Measurements from ENCODE around the gene NLRC3.

The NLRC3 gene

DNA sequence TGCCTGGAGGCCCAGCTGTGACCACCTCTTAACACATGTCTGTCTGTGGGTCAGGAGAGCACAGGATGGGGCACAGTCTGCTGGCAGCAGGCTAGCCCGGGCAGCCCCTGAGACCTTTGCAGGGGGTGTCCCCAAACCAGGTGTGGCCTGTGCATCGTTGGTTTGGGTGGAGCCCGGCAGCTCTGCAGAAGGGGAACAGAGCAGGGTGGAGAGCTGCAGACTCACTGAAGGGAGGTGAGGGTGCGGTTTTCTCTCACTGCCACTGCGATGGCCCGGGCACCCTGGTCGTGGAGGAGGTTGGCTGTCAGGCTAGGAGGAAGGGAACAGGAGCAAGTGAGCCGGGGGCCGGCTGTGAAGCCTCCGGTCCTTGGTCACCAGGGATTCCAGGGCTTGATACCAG is 28.8 kb downstream of the NLRC3 start:
- DNase-seq (ENCODE audit: low spot score): no peak

DNA sequence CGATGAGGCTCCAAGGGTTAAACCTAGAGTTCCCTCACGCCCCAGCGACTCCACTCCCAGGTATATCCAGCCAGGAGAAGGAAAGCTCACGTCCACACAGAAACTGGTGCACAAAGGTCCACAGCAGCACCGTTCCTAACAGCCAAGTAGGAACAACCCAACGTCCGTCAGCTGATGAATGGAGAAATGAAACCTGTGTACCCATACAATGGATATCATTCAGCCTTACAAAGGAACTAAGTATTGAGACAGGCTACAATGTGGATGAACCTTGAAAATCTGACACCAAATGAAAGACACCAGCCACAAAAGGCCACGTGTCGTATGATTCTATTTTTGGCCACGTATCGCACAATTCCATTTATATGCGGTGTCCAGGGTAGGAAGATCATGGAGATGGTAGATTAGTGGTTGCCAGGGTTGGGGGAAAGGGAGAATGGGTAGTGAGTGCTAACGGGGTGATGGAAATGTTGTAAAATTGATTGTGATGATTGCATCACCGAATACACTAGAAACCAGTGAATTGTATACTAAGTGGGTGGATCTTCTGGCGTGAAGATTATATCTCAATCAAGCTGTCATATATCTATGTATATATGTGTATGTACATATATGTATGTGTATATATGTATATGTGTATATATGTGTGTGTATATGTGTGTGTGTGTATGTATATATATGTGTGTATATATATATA is 30.1 kb downstream of the NLRC3 start:
- DNase-seq (ENCODE audit: low spot score): no peak

DNA sequence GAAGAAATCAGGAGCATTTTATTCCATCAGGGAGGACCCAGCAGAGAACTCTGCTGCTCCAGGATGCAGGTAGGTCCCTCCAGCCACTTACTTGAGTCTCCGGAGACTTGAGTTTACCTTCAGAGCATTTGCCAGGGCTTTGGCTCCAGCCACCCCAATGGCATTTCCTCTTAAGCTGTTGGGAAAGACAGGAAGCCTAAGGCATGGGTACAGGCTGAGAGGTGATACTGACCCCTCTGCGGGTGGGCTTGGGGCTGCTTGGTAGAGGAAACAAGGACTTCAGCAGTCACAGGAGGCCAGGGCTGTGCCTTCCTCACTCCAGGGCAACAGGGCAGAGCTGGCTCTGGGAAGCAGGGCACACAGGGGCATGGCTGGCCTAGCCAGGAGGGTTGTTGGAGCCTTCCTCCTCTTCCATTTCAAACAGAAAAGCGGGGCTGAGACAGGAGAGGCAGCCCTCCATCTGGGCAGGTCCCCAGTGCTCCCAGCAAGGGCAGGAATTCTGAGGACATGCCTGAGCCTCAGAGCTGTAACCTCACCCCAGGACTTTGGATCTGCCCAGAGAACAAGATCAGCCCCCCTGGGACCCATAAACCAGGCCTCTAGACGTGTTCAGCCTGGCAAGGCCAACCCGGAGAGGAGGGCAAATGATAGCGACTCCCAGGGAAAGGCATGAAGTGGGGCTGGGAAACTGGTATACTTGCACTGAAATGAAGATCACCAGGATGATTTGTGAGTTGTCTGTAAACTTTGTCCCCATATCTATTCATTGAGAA is 34.4 kb downstream of the NLRC3 start:
- no peak for DNase-seq (ENCODE audit: low spot score)

DNA sequence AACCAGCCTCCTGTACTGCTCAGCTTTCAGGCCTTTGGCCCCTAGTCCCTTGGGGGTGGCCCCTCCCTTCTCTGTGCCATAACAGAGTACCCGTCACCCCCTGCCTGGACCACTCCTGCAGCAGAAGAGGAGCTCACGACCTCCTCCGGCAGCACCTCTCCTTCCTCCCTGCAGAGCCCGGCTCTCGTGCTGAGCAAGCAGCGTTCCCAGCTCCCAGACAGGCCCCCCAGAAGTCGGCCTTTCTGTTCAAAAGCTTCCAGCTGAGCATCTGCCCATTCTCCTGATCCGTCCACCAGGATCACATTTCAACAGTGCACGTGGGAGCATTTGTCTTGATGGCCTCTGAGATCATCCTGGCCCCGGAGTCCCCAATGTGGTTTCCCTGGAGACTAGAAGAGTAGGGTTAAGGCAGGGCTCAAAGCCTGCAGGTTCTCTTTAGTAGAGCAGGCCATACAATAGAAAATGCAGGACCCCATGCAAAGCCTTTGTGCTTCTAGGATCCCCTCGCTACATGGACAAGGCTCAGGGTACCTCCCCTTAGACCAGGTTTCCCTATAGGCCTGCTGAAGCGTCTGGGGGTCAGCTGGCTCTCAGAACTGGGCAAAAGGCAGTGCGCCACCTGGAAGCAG is 35.6 kb downstream of the NLRC3 start:
- DNase-seq (ENCODE audit: low spot score): no peak

DNA sequence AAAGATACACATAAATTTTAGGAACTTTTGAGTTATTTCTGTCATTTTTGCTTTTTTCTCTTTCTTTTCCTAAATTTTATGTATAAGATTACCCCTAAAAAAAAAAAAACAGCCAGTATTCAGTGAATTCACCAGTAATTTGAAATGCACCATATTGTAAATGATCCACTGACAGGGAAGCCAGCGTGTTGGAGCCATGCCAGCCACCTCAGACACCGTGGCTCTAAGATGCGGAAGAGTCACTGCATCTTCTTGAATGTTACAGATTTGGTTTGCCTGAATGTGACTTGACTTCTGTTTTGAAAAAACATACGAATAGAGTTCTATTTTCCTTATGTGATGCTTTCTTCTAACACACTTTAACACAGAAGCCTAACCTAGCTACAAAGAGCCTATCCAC is 39.0 kb downstream of the NLRC3 start:
- no peak for DNase-seq (ENCODE audit: low spot score)

DNA sequence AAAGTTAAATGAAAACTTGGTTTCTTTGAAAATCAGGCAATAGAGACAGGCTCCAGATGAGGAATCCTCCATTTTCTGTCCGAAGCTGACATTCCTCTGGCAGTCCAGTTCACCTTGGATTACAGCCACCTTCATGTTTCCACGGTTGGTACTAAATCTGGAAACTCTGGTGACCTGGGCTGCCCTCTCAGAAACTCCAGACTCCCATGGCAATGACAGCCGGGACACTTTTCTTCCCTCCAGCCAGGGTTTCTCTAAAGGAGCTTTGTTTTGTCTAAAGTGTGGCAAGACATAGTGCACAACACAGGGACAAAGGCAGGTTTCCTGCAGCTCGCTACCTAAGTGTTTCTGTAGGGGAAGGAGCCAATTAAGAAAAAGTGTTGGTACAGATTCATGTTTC is 40.4 kb downstream of the NLRC3 start:
- no peak for DNase-seq (ENCODE audit: low spot score)

DNA sequence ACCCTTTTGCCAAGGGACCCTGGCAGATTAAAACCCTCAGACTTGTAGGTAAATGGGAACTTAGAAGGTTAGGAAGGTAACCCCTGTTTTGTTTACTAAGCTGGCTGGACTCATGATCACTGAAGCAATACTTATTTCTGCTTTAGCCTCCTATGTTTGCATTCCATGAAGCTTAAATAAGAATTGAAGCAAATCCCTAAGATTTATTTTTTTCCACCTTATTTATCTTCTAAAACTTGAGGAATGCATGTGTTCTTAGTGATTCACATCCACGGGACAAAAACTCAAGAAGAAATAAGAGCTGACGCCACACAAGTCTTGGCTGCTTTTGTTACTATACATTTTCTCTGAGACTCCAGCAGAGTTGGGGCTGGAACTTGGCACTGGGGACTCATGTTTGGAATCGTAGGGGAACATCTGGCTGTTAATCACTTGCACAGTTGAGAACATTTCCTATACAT is 40.9 kb downstream of the NLRC3 start:
- no peak for DNase-seq (ENCODE audit: low spot score)

DNA sequence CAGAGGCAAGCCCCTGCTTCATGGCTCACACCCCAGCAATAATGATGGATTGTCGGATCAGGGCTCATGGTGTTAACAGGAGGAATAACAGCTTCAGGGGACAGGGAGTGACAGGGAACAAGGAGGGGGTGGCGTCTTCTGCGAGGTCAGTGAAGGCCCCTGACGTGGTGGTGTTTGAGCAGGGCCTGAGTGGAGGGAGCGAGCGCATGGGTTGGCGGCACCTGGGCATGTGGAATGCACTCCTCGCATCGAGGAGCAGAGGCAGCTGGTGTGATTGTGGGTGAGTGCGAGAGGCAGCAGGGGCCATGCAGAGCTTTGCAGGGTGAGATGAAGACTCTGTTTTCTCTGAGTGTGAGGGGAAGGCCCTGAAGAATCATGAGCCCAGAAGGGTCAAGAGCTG is 43.1 kb downstream of the NLRC3 start:
- DNase-seq (ENCODE audit: low spot score): no peak

DNA sequence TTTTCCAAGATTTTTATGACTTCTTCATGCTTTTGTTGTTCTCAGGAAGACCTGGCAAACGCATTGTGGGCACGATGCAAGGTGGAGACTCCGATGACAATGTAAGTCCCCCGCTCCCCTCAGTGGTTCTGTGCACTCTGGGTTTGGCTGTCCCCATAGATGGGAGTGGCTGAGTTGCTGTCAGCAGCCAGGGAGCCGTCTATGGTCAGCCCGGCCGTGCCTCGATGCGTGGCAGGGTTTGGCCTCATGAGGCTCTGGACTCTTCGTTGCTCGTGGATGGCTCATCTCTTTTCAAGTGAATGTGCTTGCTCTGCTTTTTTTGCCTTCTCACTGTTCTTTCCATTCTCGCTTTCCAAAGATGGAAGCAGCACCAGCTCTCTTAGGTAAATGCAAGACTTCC is 44.5 kb downstream of the NLRC3 start:
- DNase-seq (ENCODE audit: low spot score): no peak

DNA sequence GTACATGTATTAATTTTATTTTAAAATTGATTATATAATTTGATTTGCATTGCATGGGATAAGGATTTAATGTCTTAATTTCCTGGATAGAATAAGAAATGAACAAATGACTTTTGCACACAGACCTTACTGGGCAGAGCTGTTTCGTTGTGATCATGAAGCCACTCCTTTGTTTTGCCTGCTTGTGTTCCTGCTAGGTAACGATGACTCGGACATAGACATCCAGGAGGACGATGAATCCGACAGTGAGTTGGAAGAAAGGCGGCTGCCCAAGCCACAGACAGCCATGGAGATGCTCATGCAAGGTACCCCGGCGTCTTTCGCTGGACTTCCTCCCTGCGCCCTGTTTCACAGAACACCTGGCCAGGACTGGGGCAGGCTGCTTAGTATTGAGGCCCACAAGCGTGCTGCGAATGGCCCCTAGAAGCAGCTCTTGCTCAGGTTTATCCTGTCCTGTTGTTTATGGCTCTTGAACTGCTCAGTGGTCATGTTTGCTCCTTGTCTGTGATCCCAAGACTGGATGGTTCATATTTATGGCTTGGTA is 46.8 kb downstream of the NLRC3 start:
- no peak for DNase-seq (ENCODE audit: low spot score)

DNA sequence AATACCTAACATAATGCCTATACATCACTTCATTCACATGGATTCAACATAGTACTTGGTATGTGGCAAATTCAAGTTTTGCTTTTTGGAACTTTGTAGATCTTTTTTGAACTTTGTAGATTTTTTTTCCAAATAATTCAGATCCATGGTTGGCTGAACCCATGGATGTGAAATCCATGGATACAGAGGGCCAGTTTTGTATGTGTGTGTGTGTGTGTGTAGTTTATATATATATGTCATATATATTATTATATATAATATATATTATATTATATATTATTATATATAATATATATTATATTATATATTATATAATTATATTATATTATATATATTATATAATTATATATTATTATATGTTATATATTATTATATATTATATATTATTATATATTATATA is 48.0 kb downstream of the NLRC3 start:
- no peak for DNase-seq (ENCODE audit: low spot score)

DNA sequence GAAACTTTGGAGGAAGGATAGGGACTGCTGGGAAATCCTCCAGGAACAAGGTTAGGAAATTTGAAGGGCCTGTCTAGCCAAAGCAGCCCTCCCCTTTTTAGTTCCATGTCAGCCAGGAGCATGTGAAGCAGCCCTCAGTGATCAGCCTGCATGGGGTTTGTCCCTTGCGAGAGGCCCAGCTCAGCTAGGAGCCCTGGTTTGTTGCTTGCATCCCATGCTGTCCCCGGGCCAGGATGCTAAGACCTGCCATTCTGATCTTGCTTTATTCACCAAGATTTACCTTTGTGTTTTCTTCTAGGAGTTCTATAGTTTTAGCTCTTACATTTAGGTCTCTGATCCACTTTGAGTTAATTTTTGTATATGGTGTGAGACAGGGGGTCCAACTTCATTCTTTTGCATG is 48.8 kb downstream of the NLRC3 start:
- DNase-seq (ENCODE audit: low spot score): no peak

DNA sequence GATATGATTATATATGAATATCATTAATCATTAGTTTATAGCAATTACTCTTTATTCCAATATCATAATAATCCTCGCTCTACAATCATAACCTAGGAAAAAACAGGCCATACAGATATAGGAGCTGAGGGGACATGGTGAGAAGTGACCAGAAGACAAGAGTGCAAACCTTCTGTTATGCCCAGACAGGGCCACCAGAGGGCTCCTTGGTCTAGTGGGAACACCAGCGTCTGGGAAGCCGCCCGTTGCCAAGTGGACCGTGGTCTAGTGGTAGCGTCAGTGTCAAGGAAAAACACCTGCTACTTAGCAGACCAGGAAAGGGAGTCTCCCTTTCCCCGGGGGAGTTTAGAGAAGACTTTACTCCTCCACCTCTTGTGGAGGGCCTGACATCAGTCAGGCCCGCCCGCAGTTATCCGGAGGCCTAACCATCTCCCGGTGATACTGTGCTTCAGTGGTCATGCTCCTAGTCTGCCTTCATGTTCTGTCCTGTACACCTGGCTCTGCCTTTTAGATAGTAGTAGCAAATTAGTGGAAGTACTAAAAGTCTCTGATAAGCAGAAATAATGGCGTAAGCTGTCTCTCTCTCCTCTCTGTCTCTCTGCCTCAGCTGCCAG is 49.9 kb downstream of the NLRC3 start:
- DNase-seq (ENCODE audit: low spot score): peak; percentile 34

DNA sequence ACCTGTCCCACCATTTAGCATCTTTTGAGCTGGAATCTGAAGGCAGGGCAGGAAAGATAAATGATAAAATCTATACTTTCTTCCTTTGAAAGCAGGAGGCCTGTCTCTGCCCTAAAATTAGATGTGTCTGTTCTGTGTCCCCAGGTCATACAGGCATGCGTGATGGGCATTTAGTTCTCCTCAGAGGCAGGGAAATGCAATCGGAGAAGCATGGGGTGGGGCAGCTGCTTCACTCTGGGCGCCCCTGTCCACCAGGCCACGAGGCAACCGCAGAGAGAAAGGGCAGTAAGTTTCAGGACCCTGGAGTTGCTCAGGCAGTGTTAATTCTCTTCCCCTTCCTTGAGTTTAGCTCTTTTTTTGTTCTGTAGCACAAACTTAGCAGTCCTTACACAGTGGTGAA is 51.3 kb downstream of the NLRC3 start:
- no peak for DNase-seq (ENCODE audit: low spot score)

DNA sequence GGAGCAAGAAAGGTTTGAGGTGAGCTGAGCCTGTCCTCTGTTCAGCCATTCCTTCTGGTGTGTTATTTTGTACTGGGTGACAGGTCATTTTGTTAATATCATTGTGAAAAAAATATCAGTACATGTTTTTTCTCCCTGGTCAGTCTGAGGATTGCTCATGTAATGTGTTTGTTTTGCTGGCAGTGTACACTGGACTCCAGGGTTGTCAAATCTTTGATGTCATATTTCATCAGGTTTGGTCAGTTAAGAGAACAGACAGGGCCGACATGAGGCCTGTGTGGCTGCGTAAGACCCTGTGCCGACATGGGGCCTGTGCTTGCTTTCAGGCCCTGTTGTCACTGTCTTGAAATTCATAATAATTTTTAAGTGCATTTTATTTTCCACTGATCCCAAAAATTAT is 53.9 kb downstream of the NLRC3 start:
- no peak for DNase-seq (ENCODE audit: low spot score)

DNA sequence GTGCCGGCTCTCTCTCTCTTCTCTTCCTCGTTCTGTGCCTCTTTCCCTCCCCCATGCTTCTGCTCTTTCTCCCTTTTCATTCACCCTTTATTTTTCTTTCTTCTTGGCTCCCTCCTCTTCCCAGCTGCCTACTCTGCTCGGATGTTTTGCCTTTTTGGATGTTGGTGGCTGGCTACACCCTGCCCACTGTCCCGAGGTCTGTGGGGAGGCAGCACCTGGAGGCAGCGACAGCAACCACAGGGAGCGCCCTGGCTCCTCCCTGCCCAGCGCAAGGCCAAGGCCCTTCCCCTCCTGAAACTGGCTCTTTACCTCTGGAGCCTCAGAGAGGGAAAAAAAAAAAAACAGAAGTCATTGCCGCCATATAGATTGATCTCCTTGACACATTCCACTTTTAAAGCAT is 56.4 kb downstream of the NLRC3 start:
- DNase-seq (ENCODE audit: low spot score): no peak

DNA sequence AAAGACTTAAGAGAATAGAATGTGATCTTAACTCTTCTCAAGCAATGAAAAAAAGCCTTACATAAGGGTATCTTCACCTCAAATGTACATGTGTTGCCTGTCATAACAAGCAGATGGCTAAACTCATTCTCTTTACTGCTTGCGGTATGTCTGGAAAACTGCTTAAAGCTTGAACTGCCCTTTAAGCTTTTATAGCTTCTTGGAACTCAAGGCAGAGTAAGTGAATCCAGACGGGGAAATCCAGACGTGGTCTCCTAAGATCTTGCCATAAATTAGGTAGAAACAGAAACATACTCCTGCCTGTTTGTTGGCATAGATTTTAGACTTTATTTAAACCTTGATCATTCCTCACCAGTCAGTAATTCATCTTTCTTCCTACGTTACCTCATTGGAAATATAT is 56.8 kb downstream of the NLRC3 start:
- DNase-seq (ENCODE audit: low spot score): no peak

DNA sequence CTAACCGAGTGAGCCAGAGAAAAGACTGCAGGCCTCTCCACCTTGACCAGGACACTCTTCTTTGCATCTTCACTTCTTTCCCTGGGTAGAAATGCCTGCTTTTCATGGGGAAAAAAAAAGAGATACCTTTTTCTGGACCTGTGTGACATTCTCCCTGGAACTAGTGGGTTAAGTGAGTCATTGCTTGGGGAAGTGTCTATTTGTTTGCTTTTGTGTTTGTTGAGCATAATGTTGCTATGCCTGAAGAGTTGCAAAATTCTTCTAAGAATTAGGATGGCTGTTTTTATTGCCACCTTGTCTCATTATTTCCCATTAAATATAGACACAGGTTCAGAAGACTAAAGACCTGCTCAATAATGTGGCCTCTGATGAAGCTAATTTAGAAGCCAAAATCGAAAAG is 57.6 kb downstream of the NLRC3 start:
- no peak for DNase-seq (ENCODE audit: low spot score)

DNA sequence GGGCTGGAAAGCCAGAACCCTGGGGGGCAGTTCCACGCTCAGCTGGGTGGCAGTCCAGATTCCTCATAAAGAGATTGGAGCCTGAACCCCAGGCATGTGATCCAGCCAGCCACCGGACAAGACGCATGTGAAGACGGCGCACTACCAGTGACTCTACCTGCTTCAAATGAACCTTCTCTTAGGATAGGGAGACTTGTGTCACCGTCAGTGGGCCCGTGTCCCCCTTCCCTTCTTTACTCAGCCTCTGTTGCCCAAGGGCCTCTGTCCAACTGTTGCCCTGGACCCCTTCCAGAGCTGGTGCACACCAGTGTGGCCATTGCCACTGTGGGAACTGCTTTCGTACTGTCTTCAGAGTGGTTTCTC is 58.2 kb downstream of the NLRC3 start:
- DNase-seq (ENCODE audit: low spot score): no peak

DNA sequence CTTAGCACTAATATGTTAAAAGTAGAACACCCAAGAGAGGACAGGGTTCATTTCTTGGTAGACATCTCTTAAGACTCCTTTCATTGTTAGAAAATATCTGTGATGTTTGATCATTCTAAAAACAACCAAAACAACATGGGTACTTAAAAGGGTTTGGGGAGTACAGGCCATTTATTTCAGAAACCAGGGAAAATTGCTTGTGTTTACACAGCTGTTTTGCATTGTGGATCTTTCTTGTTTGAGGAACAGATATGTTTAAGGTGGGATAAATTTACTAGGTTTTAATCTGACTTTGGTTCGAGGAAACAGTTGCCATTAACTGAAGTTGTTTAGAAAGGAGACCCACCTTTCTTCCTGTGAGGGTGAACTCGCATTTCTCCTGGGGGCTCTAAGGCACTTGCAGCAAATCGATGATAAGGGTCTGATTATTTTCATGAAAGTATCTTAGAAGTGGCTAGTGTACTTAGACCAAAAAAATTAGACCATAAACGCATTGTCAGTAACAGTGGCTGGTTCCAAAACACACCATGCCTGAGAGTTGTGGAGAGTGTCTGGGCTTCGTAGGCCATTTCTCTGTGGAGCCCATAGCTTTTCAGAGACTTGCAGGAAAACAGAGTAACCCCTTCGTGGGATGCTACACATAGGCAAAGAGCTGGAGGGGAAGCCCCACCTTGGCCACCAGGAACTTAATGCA is 58.8 kb downstream of the NLRC3 start:
- no peak for DNase-seq (ENCODE audit: low spot score)

DNA sequence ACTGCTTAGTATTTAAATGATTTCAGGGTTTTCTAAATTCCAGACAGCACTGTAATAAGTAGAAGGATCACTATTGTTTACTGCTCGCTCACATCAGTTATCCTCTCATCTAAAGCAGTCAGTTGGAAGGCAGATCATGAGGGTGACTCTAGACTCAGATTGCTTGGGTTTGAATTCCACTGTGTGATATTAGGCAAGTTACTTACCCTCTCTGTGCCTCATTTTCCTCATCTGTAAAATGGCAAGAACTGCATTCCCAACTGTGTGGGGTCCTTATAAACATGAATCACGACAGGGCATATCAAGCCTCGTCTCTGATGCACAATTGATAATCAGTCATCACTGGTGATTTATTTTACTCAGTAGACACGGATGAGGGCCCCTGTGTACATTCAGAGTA is 61.3 kb downstream of the NLRC3 start:
- no peak for DNase-seq (ENCODE audit: low spot score)

DNA sequence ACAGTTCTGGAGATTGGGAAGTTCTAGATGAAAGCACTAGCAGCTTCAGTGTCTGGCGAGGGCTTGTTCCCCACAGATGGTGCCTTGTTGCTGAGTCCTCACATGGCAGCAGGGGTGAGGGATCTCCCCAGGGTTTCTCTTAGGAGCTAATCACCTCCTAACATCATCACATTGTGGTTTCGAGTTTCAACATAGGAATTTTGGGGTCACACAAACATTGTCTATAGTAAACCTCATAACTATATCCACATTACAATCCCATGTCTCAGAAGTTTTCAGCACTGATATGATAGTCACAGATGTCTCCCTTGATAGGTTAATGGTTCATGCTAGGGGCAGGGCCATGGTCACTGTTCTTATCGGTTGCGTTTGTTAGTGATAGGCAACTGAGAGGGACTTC is 62.6 kb downstream of the NLRC3 start:
- no peak for DNase-seq (ENCODE audit: low spot score)

Measured in SW480 (cell line).